Peyer's patch (tissue), 4 donors: ENCODE results near the gene CDH23. TPM values are rescaled to one million over a fixed set of nuclear protein-coding genes. Genes with fewer than 3 reads are reported as not detected.

Source experiments
- DNase-seq, 3 donors: peaks; one replicate each; pipeline ENCODE4 v3.0.0-alpha.2; 2017 to 2019
- H3K27ac ChIP-seq, 4 donors: fragments of 200-600 bp; sonication (generic); one replicate each; pipeline ENCODE4 v1.5.1; 2016 to 2019
- H3K27me3 ChIP-seq, 2 donors: fragments of 200-600 bp; sonication (generic); one replicate each; pipeline ENCODE4 v1.5.1; 2019
- H3K36me3 ChIP-seq, 3 donors: fragments of 200-600 bp; sonication (generic); one replicate each; pipeline ENCODE4 v1.5.1; 2016 to 2019
- H3K4me1 ChIP-seq, 4 donors: fragments of 200-600 bp; sonication (generic); one replicate each; pipeline ENCODE4 v1.5.1; 2016 to 2019
- H3K4me3 ChIP-seq, 4 donors: fragments of 200-600 bp; sonication (generic); 1 replicate in 3 of 4; 2 replicates in 1 of 4; pipeline ENCODE4 v1.5.1; 2016 to 2019; ENCODE audit warnings: mild to moderate bottlenecking in 1 of 4
- H3K9me3 ChIP-seq, 4 donors: fragments of 200-600 bp; sonication (generic); one replicate each; pipeline ENCODE4 v1.5.1; 2016 to 2019; ENCODE audit warnings: mild to moderate bottlenecking in 1 of 4
- CTCF ChIP-seq, 6 experiments: fragments of 450-650 bp in 4 of 6; fragments of 200-600 bp in 2 of 6; sonication (generic) in 1 of 6; IDR thresholded peaks; one replicate each; pipeline ENCODE4 v1.5.1; 2017 to 2019; ENCODE audit warnings: antibody characterized with exemption in 6 of 6, mild to moderate bottlenecking in 3 of 6, moderate library complexity in 1 of 6
- POLR2A ChIP-seq, 2 donors: fragments of 450-650 bp; IDR thresholded peaks; one replicate each; pipeline ENCODE4 v1.5.1; 2017; ENCODE audit warnings: antibody characterized with exemption in 2 of 2, mild to moderate bottlenecking in 2 of 2, moderate library complexity in 2 of 2
- total RNA-seq, 4 donors: library from RNA; depleted of rRNA; stranded (reverse); fragments of >200 nt; gene quantifications; one replicate each; pipeline ENCODE4 v1.1.0, GENCODE V29; 2016

Gene CDH23
- total RNA-seq, 4 donors from 2014 or later: 3.2 to 9.9 (median 5.4) TPM

- no peaks in the 10 kb centered on the region for H3K9me3 ChIP-seq
- H3K36me3 ChIP-seq: no peaks in the 10 kb centered on the region
- DNase-seq: no peak
- TF ChIP-seq CTCF (IDR thresholded peaks at IDR 0.05): no peak
- peaks cover 0 to 6% (median 0%) of the 10 kb centered on the region in 4 donors for H3K4me1 ChIP-seq
- H3K27me3 ChIP-seq: no peaks in the 10 kb centered on the region
- H3K27ac ChIP-seq: no peak overlapping the region
- no peak overlapping the region for H3K4me3 ChIP-seq
Measured at GRCh38 chr10:71478813-71479365, 82.2 kb downstream of the CDH23 start.

GRCh38 chr10:71479831-71480230 lies 83.1 kb downstream of the CDH23 start:
- Histone ChIP-seq H3K27me3 (no peaks in the 10 kb centered on the region), H3K4me1 (peaks cover 0 to 6% (median 0%) of the 10 kb centered on the region in 4 donors), H3K9me3 (no peaks in the 10 kb centered on the region), H3K4me3 (no peak overlapping the region), H3K27ac (no peak overlapping the region), H3K36me3 (no peaks in the 10 kb centered on the region)
- TF ChIP-seq CTCF (IDR thresholded peaks at IDR 0.05) (no peak), POLR2A (IDR thresholded peaks at IDR 0.05) (no peak)
- no peak for DNase-seq

GRCh38 chr10:71480662-71481061 lies 83.9 kb downstream of the CDH23 start:
- H3K4me1 ChIP-seq: peaks cover 0 to 6% (median 0%) of the 10 kb centered on the region in 4 donors
- no peaks in the 10 kb centered on the region for H3K27me3 ChIP-seq
- TF ChIP-seq CTCF (IDR thresholded peaks at IDR 0.05) (no peak), POLR2A (IDR thresholded peaks at IDR 0.05) (no peak)
- DNase-seq: peak in 1 of 3 donors; percentile 24
- H3K36me3 ChIP-seq: no peaks in the 10 kb centered on the region
- no peaks in the 10 kb centered on the region for H3K9me3 ChIP-seq
- H3K4me3 ChIP-seq: no peak overlapping the region
- H3K27ac ChIP-seq: no peak overlapping the region

GRCh38 chr10:71481746-71482410 lies 85.2 kb downstream of the CDH23 start:
- Histone ChIP-seq H3K27ac (no peak overlapping the region), H3K9me3 (no peaks in the 10 kb centered on the region), H3K27me3 (no peaks in the 10 kb centered on the region), H3K4me1 (peaks cover 0 to 3% (median 0%) of the 10 kb centered on the region in 4 donors), H3K4me3 (no peak overlapping the region), H3K36me3 (no peaks in the 10 kb centered on the region)
- TF ChIP-seq CTCF (IDR thresholded peaks at IDR 0.05) (no peak), POLR2A (IDR thresholded peaks at IDR 0.05) (no peak)
- DNase-seq: peak in 1 of 3 donors; percentile 7

- Histone ChIP-seq H3K4me3 (no peak overlapping the region), H3K36me3 (no peaks in the 10 kb centered on the region), H3K27me3 (no peaks in the 10 kb centered on the region), H3K27ac (no peak overlapping the region), H3K9me3 (no peaks in the 10 kb centered on the region), H3K4me1 (no peaks in the 10 kb centered on the region)
- DNase-seq: peak in 1 of 3 donors; percentile 12
- TF ChIP-seq CTCF (IDR thresholded peaks at IDR 0.05): no peak
- no peak for TF ChIP-seq POLR2A (IDR thresholded peaks at IDR 0.05)
Measured at GRCh38 chr10:71482620-71483019, 85.9 kb downstream of the CDH23 start.
